Chondrocyte (in vitro differentiated cells): ENCODE results near the gene GALNTL6. TPM values are rescaled to one million over a fixed set of nuclear protein-coding genes. Genes with fewer than 3 reads are reported as not detected.

ENCODE experiments used
- DNase-seq: peaks from one replicate; pipeline ENCODE4 v3.0.0; 2021; ENCODE audit warnings: mixed read lengths, low spot score
- H3K27ac Mint-ChIP-seq: one replicate; pipeline ENCODE4 v1.8.0; 2021; ENCODE audit warnings: mild to moderate bottlenecking, moderate library complexity, mixed read lengths; ENCODE audit not compliant: unreplicated experiment
- H3K27me3 Mint-ChIP-seq: 2 replicates; pipeline ENCODE4 v1.8.0; 2021; ENCODE audit warnings: low read depth, mixed read lengths
- H3K36me3 Mint-ChIP-seq: 2 replicates; pipeline ENCODE4 v1.8.0; 2021; ENCODE audit warnings: low read depth, mixed read lengths
- H3K4me1 Mint-ChIP-seq: 2 replicates; pipeline ENCODE4 v1.8.0; 2021; ENCODE audit warnings: low read depth, mild to moderate bottlenecking, mixed read lengths
- H3K4me3 Mint-ChIP-seq: one replicate; pipeline ENCODE4 v1.8.0; 2021; ENCODE audit warnings: mild to moderate bottlenecking, moderate library complexity, mixed read lengths; ENCODE audit not compliant: unreplicated experiment
- H3K9me3 Mint-ChIP-seq: 2 replicates; pipeline ENCODE4 v1.8.0; 2021; ENCODE audit warnings: low read depth, mixed read lengths
- total RNA-seq: library from RNA; stranded (reverse); gene quantifications from 3 replicates; pipeline ENCODE4 v1.2.1, GENCODE V29; 2021
- TF ChIP-seq, protein P1 (sequence below): fragments of 200-600 bp; sonication (generic); IDR thresholded peaks from 2 replicates; pipeline ENCODE4 v1.5.0; 2021; ENCODE audit warnings: antibody characterized with exemption, mild to moderate bottlenecking, moderate library complexity

Gene GALNTL6
- total RNA-seq, 1 donor from 2014 or later, result not detected

DNA sequence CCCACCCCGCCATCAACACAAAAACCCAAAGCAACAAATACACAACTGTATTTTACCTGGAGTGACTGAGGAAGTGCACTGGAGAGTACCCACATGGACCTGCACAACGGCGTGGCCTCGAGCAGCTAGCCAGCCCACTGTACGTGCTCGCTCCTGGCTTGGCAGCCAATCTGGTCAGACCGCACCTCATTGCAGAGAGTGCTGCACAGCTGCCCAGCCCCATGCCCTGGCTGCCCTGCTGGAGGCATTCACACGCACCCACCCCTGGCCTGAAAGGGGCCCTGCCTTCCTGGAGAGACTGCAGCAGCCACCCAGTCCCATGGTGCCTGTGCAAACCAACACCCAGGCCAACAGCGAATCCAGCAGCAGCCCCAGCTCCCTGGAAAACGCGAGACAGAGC lies 116.3 kb downstream of the GALNTL6 start:
- no peak overlapping the region for H3K27ac Mint-ChIP-seq
- no peak for DNase-seq
- H3K9me3 Mint-ChIP-seq, result no peaks in the 10 kb centered on the region
- TF ChIP-seq, protein P1, sequence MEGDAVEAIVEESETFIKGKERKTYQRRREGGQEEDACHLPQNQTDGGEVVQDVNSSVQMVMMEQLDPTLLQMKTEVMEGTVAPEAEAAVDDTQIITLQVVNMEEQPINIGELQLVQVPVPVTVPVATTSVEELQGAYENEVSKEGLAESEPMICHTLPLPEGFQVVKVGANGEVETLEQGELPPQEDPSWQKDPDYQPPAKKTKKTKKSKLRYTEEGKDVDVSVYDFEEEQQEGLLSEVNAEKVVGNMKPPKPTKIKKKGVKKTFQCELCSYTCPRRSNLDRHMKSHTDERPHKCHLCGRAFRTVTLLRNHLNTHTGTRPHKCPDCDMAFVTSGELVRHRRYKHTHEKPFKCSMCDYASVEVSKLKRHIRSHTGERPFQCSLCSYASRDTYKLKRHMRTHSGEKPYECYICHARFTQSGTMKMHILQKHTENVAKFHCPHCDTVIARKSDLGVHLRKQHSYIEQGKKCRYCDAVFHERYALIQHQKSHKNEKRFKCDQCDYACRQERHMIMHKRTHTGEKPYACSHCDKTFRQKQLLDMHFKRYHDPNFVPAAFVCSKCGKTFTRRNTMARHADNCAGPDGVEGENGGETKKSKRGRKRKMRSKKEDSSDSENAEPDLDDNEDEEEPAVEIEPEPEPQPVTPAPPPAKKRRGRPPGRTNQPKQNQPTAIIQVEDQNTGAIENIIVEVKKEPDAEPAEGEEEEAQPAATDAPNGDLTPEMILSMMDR, result no peak
- no peak overlapping the region for H3K4me3 Mint-ChIP-seq
- H3K4me1 Mint-ChIP-seq, result peaks cover 5% of the 10 kb centered on the region
- H3K27me3 Mint-ChIP-seq, result peaks cover 3% of the 10 kb centered on the region
- H3K36me3 Mint-ChIP-seq, result no peaks in the 10 kb centered on the region

DNA sequence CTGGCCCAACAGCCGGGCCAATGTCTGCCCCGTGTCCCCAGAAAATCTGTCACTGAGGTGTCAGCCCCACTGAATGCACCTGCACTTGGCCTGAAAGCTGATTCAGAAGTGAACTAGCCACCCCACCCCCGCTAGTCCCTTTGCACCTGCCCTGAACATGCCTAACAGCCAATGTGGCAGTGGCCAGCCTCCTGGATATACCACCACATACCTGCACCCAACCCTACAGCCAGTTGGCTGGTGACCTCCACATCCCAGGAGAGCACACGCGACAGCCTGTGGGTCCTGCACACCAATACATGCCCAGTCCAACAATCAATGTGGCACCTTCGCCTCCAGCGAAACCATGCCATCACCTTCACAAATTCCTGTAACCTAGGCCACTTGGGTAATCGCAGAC lies 116.7 kb downstream of the GALNTL6 start:
- Mint-ChIP-seq H3K27me3 (peaks cover 2% of the 10 kb centered on the region), H3K4me3 (no peak overlapping the region), H3K9me3 (no peaks in the 10 kb centered on the region), H3K4me1 (peaks cover 5% of the 10 kb centered on the region), H3K36me3 (no peaks in the 10 kb centered on the region), H3K27ac (no peak overlapping the region)
- TF ChIP-seq, protein P1, result no peak
- DNase-seq, result no peak

DNA sequence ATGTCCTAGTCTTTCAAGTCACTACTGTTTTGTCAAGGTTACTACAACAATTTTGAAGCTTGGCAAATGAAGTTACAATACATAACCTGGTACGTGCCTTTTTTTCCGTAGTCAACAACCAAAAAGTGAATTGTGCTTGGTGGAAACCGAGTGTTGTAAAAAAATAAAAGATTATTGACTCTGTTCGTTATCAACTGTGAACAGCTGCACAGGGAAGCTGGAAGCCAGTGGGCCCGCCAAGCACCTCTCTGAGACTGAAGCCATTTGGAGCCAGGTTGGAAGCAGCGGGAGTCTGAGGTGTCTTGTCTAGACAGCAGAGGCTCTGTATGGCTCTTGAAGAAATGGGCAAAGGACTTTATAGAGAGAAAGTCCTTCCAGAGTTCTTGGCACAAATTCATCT lies 119.0 kb downstream of the GALNTL6 start:
- Mint-ChIP-seq H3K4me3 (no peak overlapping the region), H3K4me1 (no peaks in the 10 kb centered on the region), H3K36me3 (no peaks in the 10 kb centered on the region), H3K27me3 (peaks cover 2% of the 10 kb centered on the region), H3K9me3 (no peaks in the 10 kb centered on the region), H3K27ac (no peak overlapping the region)
- DNase-seq, result no peak
- TF ChIP-seq, protein P1, result no peak

DNA sequence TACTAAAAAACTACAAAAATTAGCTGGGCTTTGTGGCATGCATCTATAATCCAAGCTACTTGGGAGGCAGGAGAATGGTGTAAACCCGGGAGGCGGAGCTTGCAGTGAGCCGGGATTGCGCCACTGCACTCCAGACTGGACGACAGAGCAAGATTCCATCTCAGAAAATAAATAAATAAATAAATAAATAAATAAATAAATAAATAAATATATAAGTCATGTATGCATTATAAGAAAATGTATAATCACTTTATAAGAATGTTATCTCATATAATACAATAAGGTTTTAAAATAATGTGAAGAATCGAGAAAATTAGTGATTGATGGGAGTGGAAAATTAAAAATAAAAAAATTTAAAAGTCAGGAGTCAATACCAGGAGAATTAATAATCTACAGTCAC lies 127.5 kb downstream of the GALNTL6 start:
- no peaks in the 10 kb centered on the region for H3K36me3 Mint-ChIP-seq
- no peaks in the 10 kb centered on the region for H3K9me3 Mint-ChIP-seq
- H3K4me3 Mint-ChIP-seq, result no peak overlapping the region
- no peak for DNase-seq
- H3K27ac Mint-ChIP-seq, result no peak overlapping the region
- TF ChIP-seq, protein P1, result no peak
- peaks cover 4% of the 10 kb centered on the region for H3K27me3 Mint-ChIP-seq
- no peaks in the 10 kb centered on the region for H3K4me1 Mint-ChIP-seq

DNA sequence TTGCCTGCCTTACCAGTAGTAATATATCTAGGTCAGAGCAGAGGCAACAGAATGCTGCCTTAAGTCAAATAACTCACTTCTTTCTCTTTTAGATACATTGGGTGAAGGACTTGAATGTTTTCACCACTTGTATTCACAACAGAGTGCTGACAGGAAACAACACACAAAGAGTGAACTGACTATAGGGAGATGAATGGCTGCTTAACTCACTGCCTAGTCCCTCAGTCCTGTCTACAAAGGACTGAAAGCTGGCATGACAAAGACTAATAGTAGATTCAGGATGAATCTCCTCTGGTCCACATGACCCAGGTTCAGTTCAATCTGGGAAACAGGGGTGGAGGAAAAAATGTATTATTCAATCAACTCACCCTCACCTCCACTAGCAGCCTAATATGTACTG lies 134.2 kb downstream of the GALNTL6 start:
- H3K4me1 Mint-ChIP-seq, result no peaks in the 10 kb centered on the region
- no peak for DNase-seq
- no peak overlapping the region for H3K4me3 Mint-ChIP-seq
- H3K9me3 Mint-ChIP-seq, result no peaks in the 10 kb centered on the region
- TF ChIP-seq, protein P1, result no peak
- H3K27ac Mint-ChIP-seq, result no peak overlapping the region
- H3K27me3 Mint-ChIP-seq, result peaks cover 12% of the 10 kb centered on the region
- no peaks in the 10 kb centered on the region for H3K36me3 Mint-ChIP-seq
